HepG2 (cell line): Measurements from ENCODE around the gene SNRNP200. TPM values are rescaled to one million over a fixed set of nuclear protein-coding genes. Genes with fewer than 3 reads are reported as not detected.

ENCODE experiments used
- DMAP1 ChIP-seq: IDR thresholded peaks from 2 replicates; pipeline ENCODE4 v1.6.1; 2016
- FOSL1 ChIP-seq: sonication (generic); formaldehyde crosslinking; IDR thresholded peaks from 2 replicates; pipeline ENCODE4 v1.9.0; 2021; ENCODE audit warnings: missing genetic modification reagents, borderline replicate concordance
- JDP2 ChIP-seq: sonication (generic); formaldehyde crosslinking; IDR thresholded peaks from 2 replicates; pipeline ENCODE4 v1.8.1; 2022; ENCODE audit warnings: missing genetic modification reagents, borderline replicate concordance
- RELA ChIP-seq: sonication (generic); formaldehyde crosslinking; IDR thresholded peaks from 2 replicates; pipeline ENCODE4 v1.4.0; 2020; ENCODE audit warnings: missing genetic modification reagents
- ZNF24 ChIP-seq: fragments of 450-650 bp; IDR thresholded peaks from 2 replicates; pipeline ENCODE4 v1.6.1; 2017; ENCODE audit warnings: antibody characterized with exemption, mild to moderate bottlenecking
- ZNF614 ChIP-seq: IDR thresholded peaks from 2 replicates; pipeline ENCODE4 v1.6.1; 2018; ENCODE audit warnings: missing biosample characterization, missing genetic modification reagents, inconsistent platforms, borderline replicate concordance
- ZNF672 ChIP-seq: sonication (generic); formaldehyde crosslinking; IDR thresholded peaks from 2 replicates; pipeline ENCODE4 v1.8.1; 2022; ENCODE audit warnings: missing genetic modification reagents
- polyA plus RNA-seq, 8 experiments: library from polyadenylated mRNA; depleted of rRNA in 3 of 8; stranded (reverse) in 7 of 8; unstranded in 1 of 8; fragments of >200 nt; fragmentation: Illumina TruSeq in 4 of 8; extraction: Trizol in 4 of 8; gene quantifications; 2 replicates each; pipeline versions ENCODE4 v1.2.1 to v1.2.3, GENCODE V29; 2011 to 2016; ENCODE audit warnings: low read depth in 4 of 8, missing spikeins in 1 of 8, mixed read lengths in 1 of 8; ENCODE audit not compliant: insufficient read depth in 1 of 8
- total RNA-seq, 5 experiments: library from RNA; depleted of rRNA; stranded (reverse); fragments of >200 nt; fragmentation: Illumina TruSeq; extraction: Trizol; gene quantifications; 2 replicates each; pipeline ENCODE4 v1.2.3, GENCODE V29; 2016; ENCODE audit warnings: low read depth in 1 of 5
- TF ChIP-seq, protein P1 (sequence below): sonication (generic); formaldehyde crosslinking; IDR thresholded peaks from 2 replicates; pipeline ENCODE4 v1.4.0; 2020; ENCODE audit warnings: missing genetic modification reagents
- TF ChIP-seq, protein P2 (sequence below): sonication (generic); formaldehyde crosslinking; IDR thresholded peaks from 2 replicates; pipeline ENCODE4 v1.4.0; 2020; ENCODE audit warnings: mild to moderate bottlenecking, missing genetic modification reagents
- TF ChIP-seq, protein P3 (sequence below): sonication (generic); formaldehyde crosslinking; IDR thresholded peaks from 2 replicates; pipeline ENCODE4 v1.4.0; 2020; ENCODE audit warnings: mild to moderate bottlenecking, missing genetic modification reagents
- TF ChIP-seq, protein P4 (sequence below): sonication (generic); formaldehyde crosslinking; IDR thresholded peaks from 2 replicates; pipeline ENCODE4 v1.5.0; 2020; ENCODE audit warnings: mild to moderate bottlenecking, low read depth, missing genetic modification reagents, borderline replicate concordance
- TF ChIP-seq, protein P5 (sequence below): sonication (generic); formaldehyde crosslinking; IDR thresholded peaks from one replicate; pipeline ENCODE4 v1.5.1; 2020; ENCODE audit warnings: mild to moderate bottlenecking, missing genetic modification reagents; ENCODE audit errors: not compliant biosample characterization

SNRNP200 gene
- total and polyA plus RNA-seq, 2 of the 13 experiments (the other 11 are each of a cell fraction or from before 2014, with no cell fraction given): 99.0 to 232 TPM

DNA sequence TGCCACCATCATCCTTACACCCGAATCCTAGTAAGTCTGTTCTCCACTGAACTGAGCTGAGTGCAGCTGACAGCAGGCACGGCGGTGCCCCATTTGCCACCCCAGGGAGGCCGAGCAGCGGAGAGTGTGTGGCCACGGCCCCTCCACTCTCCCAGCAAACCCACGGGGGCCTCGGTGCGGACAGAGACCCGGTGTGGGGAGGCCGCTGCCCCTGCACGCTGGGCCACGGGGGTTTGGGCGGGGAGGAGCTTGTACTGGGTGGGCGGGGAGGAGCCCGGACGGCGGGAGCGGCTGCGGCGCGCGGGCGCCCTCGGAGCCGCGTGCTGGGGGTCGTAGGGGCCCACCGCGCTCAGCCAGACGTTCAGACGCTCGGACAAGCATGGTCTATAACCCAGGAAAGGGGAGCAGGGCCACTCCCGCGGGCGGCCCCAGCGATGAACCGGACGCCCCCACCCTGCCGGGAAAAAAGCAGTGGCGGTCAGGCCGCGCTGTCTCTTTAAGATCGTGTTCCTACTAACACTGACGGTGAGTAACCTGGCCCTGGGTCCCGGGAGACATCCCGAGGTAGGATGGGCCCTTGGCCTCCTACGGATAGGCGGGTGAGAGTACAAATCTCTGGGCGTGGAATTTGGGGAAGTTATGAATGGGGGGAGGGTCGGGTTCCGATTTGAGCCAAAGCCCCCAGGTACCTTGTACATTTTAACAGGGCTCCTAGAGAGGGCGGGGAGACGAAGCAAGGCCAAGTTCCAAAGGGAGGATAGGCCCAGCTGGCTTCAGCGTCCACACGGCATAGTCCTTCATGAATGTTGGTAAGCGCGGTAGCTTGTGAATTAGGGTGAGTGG is 19.9 kb upstream of the SNRNP200 start, which contains the start of gene ITPRIPL1 (continued):
- TF ChIP-seq ZNF672 (no peak), ZNF24 (no peak), JDP2 (CRISPR knock-in tag) (no peak), FOSL1 (CRISPR knock-in tag) (no peak), RELA (CRISPR knock-in tag) (no peak), ZNF614 (CRISPR knock-in tag) (peak; percentile 48; the same call in 1 of the 2 replicates), DMAP1 (CRISPR knock-in tag) (peak; percentile 25)
- TF ChIP-seq, protein P1, sequence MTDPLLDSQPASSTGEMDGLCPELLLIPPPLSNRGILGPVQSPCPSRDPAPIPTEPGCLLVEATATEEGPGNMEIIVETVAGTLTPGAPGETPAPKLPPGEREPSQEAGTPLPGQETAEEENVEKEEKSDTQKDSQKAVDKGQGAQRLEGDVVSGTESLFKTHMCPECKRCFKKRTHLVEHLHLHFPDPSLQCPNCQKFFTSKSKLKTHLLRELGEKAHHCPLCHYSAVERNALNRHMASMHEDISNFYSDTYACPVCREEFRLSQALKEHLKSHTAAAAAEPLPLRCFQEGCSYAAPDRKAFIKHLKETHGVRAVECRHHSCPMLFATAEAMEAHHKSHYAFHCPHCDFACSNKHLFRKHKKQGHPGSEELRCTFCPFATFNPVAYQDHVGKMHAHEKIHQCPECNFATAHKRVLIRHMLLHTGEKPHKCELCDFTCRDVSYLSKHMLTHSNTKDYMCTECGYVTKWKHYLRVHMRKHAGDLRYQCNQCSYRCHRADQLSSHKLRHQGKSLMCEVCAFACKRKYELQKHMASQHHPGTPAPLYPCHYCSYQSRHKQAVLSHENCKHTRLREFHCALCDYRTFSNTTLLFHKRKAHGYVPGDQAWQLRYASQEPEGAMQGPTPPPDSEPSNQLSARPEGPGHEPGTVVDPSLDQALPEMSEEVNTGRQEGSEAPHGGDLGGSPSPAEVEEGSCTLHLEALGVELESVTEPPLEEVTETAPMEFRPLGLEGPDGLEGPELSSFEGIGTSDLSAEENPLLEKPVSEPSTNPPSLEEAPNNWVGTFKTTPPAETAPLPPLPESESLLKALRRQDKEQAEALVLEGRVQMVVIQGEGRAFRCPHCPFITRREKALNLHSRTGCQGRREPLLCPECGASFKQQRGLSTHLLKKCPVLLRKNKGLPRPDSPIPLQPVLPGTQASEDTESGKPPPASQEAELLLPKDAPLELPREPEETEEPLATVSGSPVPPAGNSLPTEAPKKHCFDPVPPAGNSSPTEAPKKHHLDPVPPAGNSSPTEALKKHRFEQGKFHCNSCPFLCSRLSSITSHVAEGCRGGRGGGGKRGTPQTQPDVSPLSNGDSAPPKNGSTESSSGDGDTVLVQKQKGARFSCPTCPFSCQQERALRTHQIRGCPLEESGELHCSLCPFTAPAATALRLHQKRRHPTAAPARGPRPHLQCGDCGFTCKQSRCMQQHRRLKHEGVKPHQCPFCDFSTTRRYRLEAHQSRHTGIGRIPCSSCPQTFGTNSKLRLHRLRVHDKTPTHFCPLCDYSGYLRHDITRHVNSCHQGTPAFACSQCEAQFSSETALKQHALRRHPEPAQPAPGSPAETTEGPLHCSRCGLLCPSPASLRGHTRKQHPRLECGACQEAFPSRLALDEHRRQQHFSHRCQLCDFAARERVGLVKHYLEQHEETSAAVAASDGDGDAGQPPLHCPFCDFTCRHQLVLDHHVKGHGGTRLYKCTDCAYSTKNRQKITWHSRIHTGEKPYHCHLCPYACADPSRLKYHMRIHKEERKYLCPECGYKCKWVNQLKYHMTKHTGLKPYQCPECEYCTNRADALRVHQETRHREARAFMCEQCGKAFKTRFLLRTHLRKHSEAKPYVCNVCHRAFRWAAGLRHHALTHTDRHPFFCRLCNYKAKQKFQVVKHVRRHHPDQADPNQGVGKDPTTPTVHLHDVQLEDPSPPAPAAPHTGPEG (CRISPR knock-in tag): peak; percentile 70; the same call in 1 of the 2 replicates
- TF ChIP-seq, protein P2, sequence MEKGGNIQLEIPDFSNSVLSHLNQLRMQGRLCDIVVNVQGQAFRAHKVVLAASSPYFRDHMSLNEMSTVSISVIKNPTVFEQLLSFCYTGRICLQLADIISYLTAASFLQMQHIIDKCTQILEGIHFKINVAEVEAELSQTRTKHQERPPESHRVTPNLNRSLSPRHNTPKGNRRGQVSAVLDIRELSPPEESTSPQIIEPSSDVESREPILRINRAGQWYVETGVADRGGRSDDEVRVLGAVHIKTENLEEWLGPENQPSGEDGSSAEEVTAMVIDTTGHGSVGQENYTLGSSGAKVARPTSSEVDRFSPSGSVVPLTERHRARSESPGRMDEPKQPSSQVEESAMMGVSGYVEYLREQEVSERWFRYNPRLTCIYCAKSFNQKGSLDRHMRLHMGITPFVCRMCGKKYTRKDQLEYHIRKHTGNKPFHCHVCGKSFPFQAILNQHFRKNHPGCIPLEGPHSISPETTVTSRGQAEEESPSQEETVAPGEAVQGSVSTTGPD (CRISPR knock-in tag): no peak
- TF ChIP-seq, protein P3, sequence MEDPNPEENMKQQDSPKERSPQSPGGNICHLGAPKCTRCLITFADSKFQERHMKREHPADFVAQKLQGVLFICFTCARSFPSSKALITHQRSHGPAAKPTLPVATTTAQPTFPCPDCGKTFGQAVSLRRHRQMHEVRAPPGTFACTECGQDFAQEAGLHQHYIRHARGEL (CRISPR knock-in tag): peak; percentile 68; the same call in 1 of the 2 replicates
- TF ChIP-seq, protein P4, sequence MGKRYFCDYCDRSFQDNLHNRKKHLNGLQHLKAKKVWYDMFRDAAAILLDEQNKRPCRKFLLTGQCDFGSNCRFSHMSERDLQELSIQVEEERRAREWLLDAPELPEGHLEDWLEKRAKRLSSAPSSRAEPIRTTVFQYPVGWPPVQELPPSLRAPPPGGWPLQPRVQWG (CRISPR knock-in tag): no peak
- TF ChIP-seq, protein P5, sequence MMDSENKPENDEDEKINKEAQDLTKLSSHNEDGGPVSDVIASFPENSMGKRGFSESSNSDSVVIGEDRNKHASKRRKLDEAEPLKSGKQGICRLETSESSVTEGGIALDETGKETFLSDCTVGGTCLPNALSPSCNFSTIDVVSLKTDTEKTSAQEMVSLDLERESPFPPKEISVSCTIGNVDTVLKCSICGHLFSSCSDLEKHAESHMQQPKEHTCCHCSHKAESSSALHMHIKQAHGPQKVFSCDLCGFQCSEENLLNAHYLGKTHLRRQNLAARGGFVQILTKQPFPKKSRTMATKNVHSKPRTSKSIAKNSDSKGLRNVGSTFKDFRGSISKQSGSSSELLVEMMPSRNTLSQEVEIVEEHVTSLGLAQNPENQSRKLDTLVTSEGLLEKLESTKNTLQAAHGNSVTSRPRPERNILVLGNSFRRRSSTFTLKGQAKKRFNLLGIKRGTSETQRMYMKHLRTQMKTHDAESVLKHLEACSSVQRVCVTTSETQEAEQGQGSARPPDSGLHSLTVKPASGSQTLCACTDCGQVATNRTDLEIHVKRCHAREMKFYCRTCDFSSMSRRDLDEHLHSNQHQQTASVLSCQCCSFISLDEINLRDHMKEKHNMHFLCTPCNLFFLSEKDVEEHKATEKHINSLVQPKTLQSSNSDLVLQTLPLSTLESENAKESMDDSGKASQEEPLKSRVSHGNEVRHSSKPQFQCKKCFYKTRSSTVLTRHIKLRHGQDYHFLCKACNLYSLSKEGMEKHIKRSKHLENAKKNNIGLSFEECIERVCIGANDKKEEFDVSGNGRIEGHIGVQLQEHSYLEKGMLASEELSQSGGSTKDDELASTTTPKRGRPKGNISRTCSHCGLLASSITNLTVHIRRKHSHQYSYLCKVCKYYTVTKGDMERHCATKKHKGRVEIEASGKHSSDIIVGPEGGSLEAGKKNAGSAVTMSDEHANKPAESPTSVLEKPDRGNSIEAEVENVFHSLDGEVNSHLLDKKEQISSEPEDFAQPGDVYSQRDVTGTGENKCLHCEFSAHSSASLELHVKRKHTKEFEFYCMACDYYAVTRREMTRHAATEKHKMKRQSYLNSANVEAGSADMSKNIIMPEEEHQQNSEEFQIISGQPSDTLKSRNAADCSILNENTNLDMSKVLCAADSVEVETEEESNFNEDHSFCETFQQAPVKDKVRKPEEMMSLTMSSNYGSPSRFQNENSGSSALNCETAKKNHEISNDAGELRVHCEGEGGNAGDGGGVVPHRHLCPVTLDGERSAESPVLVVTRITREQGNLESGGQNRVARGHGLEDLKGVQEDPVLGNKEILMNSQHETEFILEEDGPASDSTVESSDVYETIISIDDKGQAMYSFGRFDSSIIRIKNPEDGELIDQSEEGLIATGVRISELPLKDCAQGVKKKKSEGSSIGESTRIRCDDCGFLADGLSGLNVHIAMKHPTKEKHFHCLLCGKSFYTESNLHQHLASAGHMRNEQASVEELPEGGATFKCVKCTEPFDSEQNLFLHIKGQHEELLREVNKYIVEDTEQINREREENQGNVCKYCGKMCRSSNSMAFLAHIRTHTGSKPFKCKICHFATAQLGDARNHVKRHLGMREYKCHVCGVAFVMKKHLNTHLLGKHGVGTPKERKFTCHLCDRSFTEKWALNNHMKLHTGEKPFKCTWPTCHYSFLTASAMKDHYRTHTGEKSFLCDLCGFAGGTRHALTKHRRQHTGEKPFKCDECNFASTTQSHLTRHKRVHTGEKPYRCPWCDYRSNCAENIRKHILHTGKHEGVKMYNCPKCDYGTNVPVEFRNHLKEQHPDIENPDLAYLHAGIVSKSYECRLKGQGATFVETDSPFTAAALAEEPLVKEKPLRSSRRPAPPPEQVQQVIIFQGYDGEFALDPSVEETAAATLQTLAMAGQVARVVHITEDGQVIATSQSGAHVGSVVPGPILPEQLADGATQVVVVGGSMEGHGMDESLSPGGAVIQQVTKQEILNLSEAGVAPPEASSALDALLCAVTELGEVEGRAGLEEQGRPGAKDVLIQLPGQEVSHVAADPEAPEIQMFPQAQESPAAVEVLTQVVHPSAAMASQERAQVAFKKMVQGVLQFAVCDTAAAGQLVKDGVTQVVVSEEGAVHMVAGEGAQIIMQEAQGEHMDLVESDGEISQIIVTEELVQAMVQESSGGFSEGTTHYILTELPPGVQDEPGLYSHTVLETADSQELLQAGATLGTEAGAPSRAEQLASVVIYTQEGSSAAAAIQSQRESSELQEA (CRISPR knock-in tag): peak; percentile 47
